BLaER1 treated with 17β-estradiol and CSF1 and Interleukin-3, amounts not matched to agents 10 nM and 100 nM (cell line): ENCODE results near the gene PDS5B.
"Not testable (repeated sequence)": the region's sequence is repeated elsewhere in the genome, so short reads cannot be mapped to it uniquely, and the experiment has no call there.

Experiments
- H3K27ac ChIP-seq, 11 experiments: shearing (Covaris generic); formaldehyde crosslinking; 2 replicates each; pipeline ENCODE4 v1.8.1; 2022
- H3K27me3 ChIP-seq, 11 experiments: shearing (Covaris generic); formaldehyde crosslinking; 2 replicates each; pipeline ENCODE4 v1.8.1; 2022
- H3K36me3 ChIP-seq, 11 experiments: shearing (Covaris generic); formaldehyde crosslinking; 2 replicates each; pipeline ENCODE4 v1.8.1; 2022
- H3K4me1 ChIP-seq, 10 experiments: shearing (Covaris generic); formaldehyde crosslinking; 2 replicates each; pipeline ENCODE4 v1.8.1; 2022
- H3K4me2 ChIP-seq, 11 experiments: shearing (Covaris generic); formaldehyde crosslinking; 2 replicates each; pipeline ENCODE4 v1.8.1; 2022
- H3K4me3 ChIP-seq, 10 experiments: shearing (Covaris generic); formaldehyde crosslinking; 2 replicates each; pipeline ENCODE4 v1.8.1; 2022
- H3K9ac ChIP-seq, 11 experiments: shearing (Covaris generic); formaldehyde crosslinking; 2 replicates each; pipeline ENCODE4 v1.8.1; 2022
- H3K9me3 ChIP-seq, 11 experiments: shearing (Covaris generic); formaldehyde crosslinking; replicated peaks in 1 of 11; 2 replicates each; pipeline ENCODE4 v1.8.1; 2022
- H4K20me1 ChIP-seq, 11 experiments: shearing (Covaris generic); formaldehyde crosslinking; 2 replicates each; pipeline ENCODE4 v1.8.1; 2022
- Cebpa-rat ChIP-seq, 11 experiments: shearing (Covaris generic); IDR thresholded peaks; 2 replicates each; pipeline ENCODE4 v1.8.1; 2022

PDS5B gene

GRCh38 chr13:32824675-32825074, 238.4 kb downstream of the PDS5B start:
- Histone ChIP-seq H3K27me3 (no peaks in the 10 kb centered on the region), H3K9me3 (no peaks in the 10 kb centered on the region), H4K20me1 (no peaks in the 10 kb centered on the region), H3K4me1 (no peaks in the 10 kb centered on the region), H3K9ac (no peak overlapping the region), H3K36me3 (no peaks in the 10 kb centered on the region), H3K27ac (no peak overlapping the region), H3K4me2 (no peak overlapping the region), H3K4me3 (no peak overlapping the region)
- TF ChIP-seq Cebpa-rat (IDR thresholded peaks at IDR 0.05) = no peak

GRCh38 chr13:32825481-32825880, 239.2 kb downstream of the PDS5B start:
- no peak for TF ChIP-seq Cebpa-rat (IDR thresholded peaks at IDR 0.05)
- Histone ChIP-seq H4K20me1 (no peaks in the 10 kb centered on the region), H3K4me2 (no peak overlapping the region), H3K9ac (no peak overlapping the region), H3K4me3 (no peak overlapping the region), H3K27me3 (no peaks in the 10 kb centered on the region), H3K9me3 (no peaks in the 10 kb centered on the region), H3K27ac (no peak overlapping the region), H3K36me3 (no peaks in the 10 kb centered on the region), H3K4me1 (no peaks in the 10 kb centered on the region)

GRCh38 chr13:32826372-32826771, 240.1 kb downstream of the PDS5B start:
- H3K4me1 ChIP-seq, H3K36me3 ChIP-seq: not testable (repeated sequence)

More at GRCh38 chr13:32826372-32826771, 240.1 kb downstream of the PDS5B start:
- not testable (repeated sequence) for H3K9ac ChIP-seq, H3K9me3 ChIP-seq, H4K20me1 ChIP-seq, H3K4me2 ChIP-seq, H3K4me3 ChIP-seq, H3K27me3 ChIP-seq, H3K27ac ChIP-seq
